HG03139 (cell line): ENCODE data around the gene ZMYM2.

ENCODE experiments used
- ATAC-seq: cut with Tn5 transposase; IDR thresholded peaks from one replicate; pipeline ENCODE4 v1.9.1; 2021; ENCODE audit not compliant: unreplicated experiment

The ZMYM2 gene

GRCh38 chr13:20131057-20131832 lies 172.7 kb downstream of the ZMYM2 start:
- no peak for ATAC-seq

- no peak for ATAC-seq
These were observed 173.6 kb downstream of the ZMYM2 start for GRCh38 chr13:20132052-20132634.

GRCh38 chr13:20134732-20135131 lies 176.2 kb downstream of the ZMYM2 start:
- ATAC-seq: no peak

GRCh38 chr13:20136781-20137703 lies 178.5 kb downstream of the ZMYM2 start:
- ATAC-seq: no peak

- no peak for ATAC-seq
These were observed 179.3 kb downstream of the ZMYM2 start for GRCh38 chr13:20137875-20138274.

- no peak for ATAC-seq
These were observed 182.0 kb downstream of the ZMYM2 start for GRCh38 chr13:20140487-20140886.
